SKM-1 treated with dmso at 0.1 percent for 144 hours (cell line): Measurements from ENCODE around the gene DMPK.

ENCODE experiments used
- DNase-seq: peaks from one replicate; lab custom pipeline; 2025; ENCODE audit not compliant: unreplicated experiment; lab: John Stamatoyannopoulos, UW

DMPK gene

GRCh38 chr19:45782162-45782691 is at the start of gene DMPK:
DMPK (minus strand) TSS chr19:45782490; CDS start chr19:45782352, 138 bp downstream.
- DNase-seq: no peak

GRCh38 chr19:45828945-45829344 is 46.7 kb upstream of the DMPK start:
- no peak for DNase-seq

- no peak for DNase-seq
These were observed 46.2 kb upstream of the DMPK start for GRCh38 chr19:45828523-45828922.

GRCh38 chr19:45827459-45828093 is 45.3 kb upstream of the DMPK start:
- DNase-seq: no peak

GRCh38 chr19:45826934-45827333 is 44.6 kb upstream of the DMPK start:
- no peak for DNase-seq

GRCh38 chr19:45825917-45826893 is 43.9 kb upstream of the DMPK start:
- DNase-seq: no peak

GRCh38 chr19:45825263-45825605 is 42.9 kb upstream of the DMPK start:
- no peak for DNase-seq

GRCh38 chr19:45824531-45825262 is 42.4 kb upstream of the DMPK start:
- no peak for DNase-seq

- DNase-seq: no peak
These were observed 41.8 kb upstream of the DMPK start for GRCh38 chr19:45824041-45824471.

GRCh38 chr19:45823182-45823581 is 40.9 kb upstream of the DMPK start:
- no peak for DNase-seq

- no peak for DNase-seq
These were observed 40.4 kb upstream of the DMPK start for GRCh38 chr19:45822716-45823115.

GRCh38 chr19:45821570-45821969 is 39.3 kb upstream of the DMPK start:
- DNase-seq: no peak

GRCh38 chr19:45821103-45821521 is 38.8 kb upstream of the DMPK start:
- no peak for DNase-seq

- no peak for DNase-seq
These were observed 38.3 kb upstream of the DMPK start for GRCh38 chr19:45820413-45821102.

- no peak for DNase-seq
These were observed 37.5 kb upstream of the DMPK start for GRCh38 chr19:45819769-45820168.

- no peak for DNase-seq
These were observed 35.5 kb upstream of the DMPK start for GRCh38 chr19:45817725-45818301.

- peak; percentile 71 for DNase-seq
These were observed 34.9 kb upstream of the DMPK start for GRCh38 chr19:45817010-45817724.

- DNase-seq: no peak
These were observed 34.1 kb upstream of the DMPK start for GRCh38 chr19:45816236-45817009.
